Astrocyte of the hippocampus (primary cell): ENCODE data around the gene LUZP2.
"Not testable (repeated sequence)": the region's sequence is repeated elsewhere in the genome, so short reads cannot be mapped to it uniquely, and the experiment has no call there.

Experiments
- DNase-seq: peaks from one replicate; pipeline ENCODE4 v3.0.0; 2011; ENCODE audit warnings: low read depth, low spot score

The LUZP2 gene

DNA sequence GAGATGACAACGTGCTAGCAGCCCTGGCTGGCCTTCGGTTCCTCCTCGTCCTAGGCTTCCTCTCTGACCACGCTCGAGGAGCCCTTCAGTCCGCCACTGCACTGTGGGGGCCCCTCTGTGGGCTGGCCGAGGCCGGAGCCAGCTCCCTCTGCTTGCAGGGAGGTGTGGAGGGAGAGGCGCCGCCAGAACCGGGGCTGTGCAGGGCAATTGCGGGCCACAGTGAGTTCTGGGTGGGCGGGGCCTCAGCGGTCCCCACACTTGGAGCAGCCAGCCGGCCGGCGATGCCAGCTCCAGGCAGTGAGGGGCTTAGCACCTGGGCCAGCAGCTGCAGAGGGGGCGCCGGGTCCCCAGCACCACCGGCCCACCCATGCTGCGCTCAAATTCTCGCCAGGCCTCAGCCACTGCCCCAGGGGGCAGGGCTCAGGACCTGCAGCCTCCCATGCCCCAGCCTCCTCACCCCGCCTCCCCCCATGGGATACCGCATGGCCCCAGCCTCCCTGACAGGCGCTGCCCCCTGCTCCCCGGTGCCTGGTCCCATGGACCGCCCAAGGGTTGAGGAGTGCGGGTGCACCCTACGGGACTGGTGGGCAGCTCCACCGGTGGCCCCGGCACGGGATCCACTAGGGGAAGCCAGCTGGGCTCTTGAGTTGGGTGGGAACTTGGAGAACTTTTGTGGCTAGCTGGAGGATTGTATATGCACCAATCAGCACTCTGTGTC is 399.4 kb downstream of the LUZP2 start:
- DNase-seq: no peak

DNA sequence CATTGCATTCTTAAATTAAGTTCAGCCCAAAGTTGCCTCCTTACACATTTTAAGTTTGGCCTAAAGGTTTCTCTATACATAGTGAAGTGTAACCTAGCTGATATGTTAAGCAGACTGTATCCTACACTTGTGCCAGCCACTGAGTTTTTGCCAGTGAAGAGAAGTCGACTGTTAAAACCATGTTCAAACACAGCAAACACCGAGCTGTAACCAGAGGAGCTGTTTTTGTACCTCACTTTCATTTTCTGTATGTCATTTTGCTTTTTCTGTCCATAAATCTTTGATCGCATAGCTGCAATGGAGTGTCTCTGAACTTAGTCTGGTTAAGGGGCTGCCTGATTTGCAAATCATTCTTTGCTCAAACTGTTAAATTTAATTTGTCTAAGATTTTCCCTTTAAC is 403.7 kb downstream of the LUZP2 start:
- no peak for DNase-seq

DNA sequence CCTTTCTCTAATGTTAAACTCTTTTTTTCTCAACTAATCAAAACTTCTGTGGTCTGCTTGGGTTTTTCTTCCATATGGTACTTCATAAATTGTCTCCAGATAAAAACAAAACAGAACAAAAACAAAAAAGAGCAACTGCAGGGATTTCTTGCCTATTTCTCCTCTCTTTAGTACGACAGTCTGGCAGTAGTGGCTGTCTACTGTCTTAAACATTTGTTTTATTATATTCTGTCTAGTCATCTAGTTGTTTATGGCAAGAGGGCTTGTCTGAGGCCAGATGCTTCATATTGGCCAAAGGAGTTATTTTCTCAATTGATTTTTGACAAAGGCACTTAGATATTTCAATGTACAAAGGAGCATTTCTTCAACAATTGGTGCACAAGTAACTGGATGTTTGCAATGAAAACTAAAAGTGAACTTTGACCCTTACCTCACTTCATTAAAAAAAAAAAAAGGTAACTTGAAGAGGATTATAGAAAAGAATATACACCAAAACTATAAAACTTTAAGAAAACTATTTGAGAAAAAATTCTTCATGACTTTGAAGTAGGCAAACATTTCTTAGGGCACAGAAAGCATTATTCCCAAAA is 404.2 kb downstream of the LUZP2 start:
- DNase-seq: no peak

DNA sequence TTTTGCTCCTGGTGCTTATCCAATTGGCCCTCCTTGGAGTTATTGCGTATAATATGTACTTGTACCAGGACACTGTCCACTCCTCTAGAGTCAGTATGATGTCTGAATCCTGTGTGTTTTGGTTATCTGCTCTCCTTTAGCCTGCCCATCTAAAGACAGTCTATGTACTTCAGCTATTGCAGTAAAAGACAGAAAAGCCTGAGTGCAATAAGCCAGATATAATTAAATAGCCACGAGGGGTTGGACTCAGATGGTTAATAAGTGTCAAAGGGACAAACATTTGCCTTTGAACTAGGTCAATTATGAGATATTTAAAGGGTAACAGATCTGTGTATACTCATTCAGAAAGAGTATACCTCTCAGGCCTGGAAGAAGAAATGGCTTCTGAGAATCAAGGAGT is 406.7 kb downstream of the LUZP2 start:
- no peak for DNase-seq

DNA sequence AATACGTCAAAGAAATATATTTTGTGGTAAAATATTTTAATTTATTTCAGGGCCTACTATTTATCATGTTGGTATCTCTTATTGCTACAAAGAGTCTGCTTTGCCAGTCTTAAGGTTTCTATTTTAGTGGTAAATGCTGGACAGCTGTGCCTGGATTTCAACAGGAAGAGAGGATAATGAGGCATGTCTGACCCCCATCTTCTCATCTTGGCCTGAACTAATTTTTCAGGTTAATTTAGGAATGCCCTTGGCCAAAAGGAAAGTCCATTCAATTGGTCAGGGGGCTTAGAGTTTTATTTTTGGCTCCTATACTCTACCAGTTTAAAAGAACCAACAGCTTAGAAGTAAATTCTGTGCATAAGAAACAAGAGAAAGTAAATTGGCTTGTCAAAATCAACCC is 428.2 kb downstream of the LUZP2 start:
- DNase-seq: no peak

DNA sequence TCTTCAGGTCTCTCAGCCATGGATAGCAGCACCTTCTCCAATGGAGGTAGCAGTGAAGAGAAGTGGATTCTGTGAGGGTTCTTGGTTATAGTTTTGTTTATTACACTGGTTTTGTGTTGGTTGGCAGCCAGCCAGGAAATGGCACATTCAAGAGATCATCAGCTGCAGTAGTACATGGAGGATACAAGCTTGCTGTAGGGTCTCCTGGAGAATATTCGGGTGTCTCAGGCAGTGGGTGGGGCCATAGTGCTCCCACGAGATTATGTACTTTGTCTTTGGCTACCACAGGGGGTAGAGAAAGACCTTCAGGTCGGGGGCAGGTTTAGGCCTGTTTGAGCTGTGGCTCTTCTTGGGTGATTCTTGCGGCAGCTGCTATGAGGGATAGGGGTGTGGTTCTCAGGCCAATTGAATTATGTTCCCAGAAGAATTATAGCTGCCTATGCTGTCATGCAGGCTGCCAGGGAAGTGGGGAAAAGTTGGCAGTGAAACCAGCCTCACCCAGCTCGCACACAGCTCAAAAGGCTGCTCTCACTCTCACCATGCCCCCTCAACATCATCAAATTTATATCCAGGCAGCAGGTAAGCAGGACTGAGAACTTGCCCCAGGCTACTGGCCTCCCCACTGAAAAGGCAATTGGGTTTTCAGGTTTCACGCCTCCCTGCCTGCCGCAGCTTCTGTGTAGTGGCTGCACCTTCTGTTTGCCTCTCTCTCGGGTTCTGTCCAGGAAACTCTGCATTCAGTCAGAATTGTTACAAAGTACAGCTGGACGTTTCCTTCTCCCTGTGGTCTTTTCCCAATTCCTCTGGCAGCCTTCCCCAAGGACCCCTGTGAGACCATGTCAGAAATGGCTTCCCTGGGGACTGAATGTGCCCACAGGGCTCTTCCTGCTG is 435.5 kb downstream of the LUZP2 start:
- DNase-seq: no peak

DNA sequence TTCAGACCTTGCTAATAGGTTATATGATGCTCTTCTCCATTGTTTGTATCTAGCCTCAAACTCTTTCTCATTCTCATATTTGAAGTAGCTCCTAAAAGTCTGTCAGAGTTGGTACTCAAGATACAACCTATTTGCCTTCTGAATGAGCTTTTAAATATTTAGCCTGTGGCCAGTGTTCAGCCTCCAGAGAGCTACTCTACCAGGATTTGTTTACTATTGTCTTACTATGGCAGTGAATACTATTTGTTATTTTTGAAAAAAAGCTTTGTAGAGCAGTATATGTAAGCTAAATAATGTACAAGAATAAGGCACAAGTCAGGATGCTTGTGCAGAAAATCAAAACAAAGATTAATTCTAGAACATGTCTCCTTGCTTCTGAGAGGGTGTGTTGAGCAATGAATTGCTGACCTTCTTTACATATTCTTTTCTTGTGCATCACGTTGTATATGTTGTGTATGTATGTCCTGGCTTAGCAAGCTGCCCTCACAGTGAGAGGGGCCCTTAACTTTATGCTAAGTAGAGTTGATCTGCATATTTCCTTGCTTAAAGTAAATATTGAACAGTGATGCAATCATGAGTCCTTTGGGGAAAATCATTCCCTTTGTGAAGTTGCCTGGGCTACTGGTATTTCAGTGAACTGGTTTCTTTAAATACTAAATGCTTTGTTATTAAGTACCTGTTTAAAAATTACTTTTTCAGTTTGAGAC is 438.0 kb downstream of the LUZP2 start:
- DNase-seq: no peak

DNA sequence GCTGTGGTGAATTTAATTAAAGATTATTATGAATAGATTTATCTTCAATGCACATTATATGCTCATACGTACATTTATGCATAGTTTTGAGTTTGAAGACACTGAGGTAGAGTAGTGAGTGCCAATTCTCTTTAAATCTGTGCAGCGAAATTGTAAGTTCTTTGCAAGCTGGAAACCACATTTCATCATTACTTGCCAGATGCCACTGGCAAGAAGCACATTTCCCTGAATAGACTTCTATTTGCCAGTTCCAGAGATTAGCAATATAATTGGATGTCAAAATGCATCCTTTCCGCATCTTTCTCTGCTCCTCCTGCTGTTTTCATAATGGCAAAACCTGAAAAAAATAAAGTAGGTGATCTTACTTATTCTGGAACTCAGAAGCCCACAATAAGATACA is 448.0 kb downstream of the LUZP2 start:
- DNase-seq: no peak

DNA sequence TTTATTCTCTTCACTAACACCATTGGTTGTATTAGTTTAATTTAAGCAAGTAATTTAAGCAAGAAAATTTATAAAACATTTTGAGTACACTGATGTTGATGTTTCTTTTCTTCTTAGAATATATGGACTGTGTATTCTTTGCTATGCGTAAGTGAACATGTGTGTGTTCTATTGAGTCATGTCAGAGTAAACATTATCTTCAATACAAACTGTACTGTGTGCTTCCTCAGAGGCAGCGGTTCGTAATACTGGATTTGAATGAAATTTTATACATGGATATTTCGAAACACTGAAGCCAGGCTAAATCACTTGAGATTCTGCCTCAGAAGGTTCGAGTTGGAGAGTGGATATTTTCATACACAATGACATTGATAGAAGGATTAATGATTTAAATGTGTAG is 452.6 kb downstream of the LUZP2 start:
- no peak for DNase-seq

DNA sequence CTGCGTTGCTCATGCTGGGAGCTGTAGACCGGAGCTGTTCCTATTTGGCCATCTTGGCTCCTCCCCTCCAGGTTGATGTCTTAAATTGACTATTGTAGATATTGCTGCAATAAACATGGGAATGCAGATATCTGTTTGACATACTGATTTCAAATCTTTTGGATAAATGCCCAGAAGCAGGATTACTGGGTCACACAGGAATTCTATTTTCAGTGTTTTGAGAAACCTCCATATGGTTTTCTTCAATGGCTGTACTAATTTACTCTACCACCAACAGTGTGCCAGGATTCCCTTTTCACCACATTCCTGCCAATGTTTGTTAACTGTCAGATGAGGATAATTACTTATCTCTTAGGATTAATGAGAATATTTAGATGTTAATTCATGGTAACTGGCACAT is 467.0 kb downstream of the LUZP2 start:
- no peak for DNase-seq

DNA sequence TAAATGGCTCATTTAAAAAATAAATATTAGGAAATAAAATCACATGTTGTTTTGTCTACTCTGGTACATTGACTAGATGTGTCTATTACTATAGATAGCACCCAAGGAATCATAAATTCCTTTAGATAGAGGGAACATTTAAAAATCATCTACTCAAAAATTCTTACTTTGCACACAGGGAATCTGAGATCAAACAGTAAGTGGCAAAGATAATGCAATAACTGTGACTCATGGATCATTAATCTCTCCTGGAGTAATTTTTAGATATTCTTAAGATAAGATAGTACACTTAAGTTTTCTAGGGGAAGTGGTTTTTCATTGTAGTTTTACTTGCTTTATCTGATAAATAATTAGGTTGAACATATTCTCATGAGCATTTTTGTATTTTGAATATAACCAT is 468.9 kb downstream of the LUZP2 start:
- DNase-seq: no peak

DNA sequence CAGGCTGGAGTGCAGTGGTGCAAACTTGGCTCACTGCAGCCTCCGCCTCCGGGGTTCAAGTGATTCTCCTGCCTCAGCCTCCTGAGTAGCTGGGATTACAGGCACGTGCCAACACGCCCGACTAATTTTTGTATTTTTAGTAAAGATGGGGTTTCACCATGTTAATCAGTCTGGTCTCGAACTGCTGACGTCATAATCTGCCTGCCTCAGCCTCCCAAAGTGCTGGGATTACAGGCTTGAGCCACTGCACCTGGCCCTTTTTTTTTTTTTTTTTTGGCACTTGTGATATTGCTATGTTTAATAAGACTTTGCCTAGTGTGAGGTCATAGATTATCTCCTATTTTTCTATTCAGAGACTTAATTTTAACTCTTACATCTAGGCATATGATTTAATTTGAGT is 497.1 kb downstream of the LUZP2 start:
- DNase-seq: not testable (repeated sequence)

DNA sequence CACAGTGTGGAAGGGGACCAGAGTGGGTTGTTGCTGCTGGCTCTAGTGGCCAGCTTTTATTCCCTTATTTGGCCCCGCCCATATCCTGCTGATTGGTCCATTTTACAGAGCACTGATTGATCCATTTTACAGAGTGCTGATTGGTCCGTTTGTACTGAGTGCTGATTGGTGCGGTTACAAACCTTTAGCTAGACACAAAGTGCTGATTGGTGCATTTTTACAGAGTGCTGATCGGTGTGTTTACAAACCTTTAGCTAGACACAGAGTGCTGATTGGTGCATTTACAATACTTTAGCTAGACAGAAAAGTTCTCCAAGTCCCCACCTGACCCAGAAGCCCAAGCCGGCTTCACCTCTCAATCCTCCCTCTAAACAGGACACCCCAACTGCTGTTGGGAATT is 503.1 kb downstream of the LUZP2 start:
- not testable (repeated sequence) for DNase-seq

DNA sequence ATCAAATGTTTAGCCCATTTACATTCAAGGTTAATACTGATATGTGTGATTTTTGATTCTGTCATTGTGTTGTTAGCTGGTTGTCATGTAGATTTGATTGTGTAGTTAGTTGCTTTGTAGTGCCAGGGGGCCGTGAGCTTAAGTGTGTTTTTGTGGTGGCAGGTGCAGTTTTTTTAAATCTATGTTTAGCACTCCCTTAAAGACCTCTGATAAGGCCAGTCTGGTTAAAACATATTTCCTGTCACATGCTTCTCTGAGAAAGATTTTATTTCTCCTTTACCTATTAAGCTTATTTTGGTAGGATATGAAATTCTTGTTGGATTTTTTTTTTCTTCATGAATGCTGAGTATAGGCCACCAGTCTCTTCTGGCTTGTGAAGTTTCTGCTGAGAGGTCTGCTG is 540.6 kb downstream of the LUZP2 start:
- DNase-seq: no peak

DNA sequence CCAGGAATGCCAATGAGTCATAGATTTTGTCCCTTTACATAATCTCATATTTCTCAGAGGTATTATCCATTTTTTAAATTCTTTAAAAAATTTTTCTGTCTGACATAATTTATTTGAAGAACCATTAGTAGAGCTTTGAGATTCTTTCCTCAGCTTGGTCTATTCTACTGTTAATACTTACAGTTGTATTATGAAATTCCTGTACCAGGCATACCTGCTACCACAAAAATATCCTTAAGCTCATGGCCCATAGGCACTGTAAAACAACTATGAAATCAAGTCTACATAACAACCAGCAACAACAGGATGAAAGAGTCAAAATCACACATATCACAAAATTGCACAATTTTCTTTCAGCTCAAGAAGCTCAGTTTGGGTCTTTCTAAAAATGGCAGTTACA is 541.3 kb downstream of the LUZP2 start:
- DNase-seq: no peak

DNA sequence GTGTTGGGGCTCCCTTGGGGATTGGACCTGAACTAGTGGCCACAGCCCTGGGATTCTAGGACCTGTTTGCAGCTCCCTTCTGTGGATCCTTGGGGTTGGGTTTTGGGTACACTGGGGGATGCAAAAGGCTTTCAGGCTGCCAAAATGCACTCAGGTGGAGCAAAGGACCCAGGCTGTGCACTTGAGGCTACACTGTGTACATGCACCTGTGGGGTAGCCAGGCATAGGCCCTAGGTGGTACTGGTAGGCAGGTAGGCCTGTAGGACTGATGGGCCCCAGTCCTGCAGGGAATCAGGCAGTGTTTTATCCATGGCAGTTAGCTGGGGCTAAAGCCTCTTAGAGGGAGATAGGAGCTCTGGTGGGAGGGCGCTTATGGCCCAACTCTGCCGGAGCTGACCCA is 542.3 kb downstream of the LUZP2 start:
- no peak for DNase-seq

DNA sequence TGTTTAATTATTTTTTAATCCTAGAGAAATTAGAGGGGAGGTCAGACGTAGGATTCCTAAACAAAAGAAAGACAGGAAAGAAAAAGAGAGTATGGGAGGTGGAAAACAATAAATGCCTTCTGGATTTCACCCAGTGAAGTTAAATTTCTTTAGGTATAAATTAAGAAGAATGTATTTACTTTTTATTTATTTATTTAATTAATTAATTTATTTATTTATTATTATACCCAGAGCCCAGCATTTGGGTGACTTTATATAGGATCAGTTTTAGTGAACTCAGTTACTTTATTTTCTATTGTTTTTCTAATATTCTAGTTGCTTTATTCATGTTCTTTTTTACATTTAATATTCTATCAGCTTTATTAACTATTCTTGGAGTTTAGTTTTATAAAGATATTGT is 551.8 kb downstream of the LUZP2 start:
- no peak for DNase-seq

DNA sequence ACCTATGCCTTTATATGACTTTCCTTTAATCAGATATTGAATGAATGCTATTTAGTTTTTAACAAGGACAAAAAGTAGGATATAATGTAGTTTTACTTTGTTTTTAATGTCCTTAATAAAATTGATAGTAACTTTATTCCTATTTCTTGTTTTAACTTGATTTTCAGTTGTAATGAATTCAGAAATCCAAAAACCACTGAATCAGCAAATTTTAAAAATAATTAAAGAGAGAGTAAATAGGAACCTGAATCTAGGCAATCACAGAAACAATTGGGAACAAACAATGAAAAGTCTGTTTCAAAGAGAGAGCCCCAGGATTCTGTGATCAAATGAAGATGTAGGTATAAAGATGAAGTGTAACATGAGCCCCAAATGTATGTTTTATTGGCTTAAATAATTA is 556.0 kb downstream of the LUZP2 start:
- DNase-seq: no peak

DNA sequence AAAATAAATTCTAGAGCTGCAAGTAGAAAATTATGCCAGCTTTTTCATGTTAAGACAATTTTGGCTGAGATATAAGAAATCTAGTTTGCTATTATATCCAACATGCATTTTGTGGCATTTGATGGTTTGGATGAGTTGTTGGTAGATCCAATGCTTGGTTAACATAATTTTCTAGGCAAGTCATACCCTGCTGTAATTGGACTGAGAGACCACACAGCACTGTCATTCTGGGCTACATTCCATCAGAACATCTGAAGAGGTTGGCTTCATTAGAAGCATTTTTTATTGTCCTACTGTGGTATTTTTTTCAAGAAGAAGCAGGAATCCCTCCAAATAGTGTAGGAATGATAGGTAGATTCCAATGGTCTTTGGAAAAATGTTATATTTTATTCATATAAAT is 561.0 kb downstream of the LUZP2 start:
- DNase-seq: no peak

DNA sequence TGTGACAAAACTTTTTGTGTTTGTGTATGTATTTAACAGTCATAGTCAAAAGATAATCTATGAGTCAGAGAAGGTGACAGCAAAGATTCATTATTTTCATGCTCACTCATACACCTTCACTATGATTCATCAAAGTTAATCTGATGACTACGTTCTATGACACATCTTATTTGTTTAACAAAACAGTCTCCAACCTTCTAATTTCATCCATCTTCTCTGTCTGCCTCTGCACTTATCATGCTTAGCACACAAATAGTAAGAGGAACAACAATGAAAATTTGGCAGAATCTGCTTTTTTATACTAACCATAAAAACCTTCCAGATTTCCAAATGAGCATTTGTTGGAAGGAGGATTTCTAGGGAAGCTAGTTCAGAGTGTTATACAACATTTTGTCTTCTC is 568.9 kb downstream of the LUZP2 start:
- peak; percentile 41 for DNase-seq

DNA sequence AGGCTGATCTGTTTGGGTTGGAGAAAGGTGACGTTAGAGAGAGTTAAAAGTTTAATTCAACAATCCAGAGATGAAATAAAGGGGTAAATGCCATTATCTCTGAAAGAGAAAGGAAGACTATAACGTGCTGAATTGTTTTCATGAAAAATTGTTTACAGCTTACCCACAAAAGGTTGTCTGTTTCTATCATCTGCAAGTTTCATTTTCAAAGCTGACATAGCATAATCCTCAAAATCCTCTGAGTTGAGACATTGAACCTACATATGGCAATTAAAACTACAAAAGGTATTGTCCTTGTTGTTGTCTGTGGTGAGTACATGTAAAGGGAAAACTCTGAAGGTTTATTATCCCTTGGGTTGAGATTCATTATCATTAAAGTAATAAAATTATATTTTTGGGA is 569.9 kb downstream of the LUZP2 start:
- no peak for DNase-seq

DNA sequence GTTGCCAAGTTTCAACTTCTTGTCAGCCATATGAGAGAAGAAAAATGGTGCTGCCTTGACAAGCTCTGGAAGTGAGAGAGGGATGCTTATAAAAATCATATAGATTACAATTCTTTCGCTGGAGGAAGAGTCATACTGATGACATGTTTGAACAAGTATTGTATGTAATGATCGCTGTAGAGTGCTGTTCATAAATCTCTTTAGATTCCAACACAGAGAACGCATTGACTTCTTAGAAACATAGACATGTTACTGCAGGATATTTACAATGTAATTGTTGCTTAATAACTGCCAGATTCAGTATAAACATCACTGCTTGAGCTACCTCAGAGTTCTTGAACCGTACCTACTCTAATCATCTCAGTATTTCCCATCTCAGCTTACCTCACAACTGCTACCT is 571.6 kb downstream of the LUZP2 start:
- DNase-seq: no peak
